ENCODE measurements around the gene TEX52.

Gene TEX52

GRCh38 chr12:2801044-2801783 is 55.6 kb downstream of the TEX52 start:
- no peak for DNase-seq (ENCODE audit: low read depth in 2 of 2)
- TF ChIP-seq CTCF (IDR thresholded peaks at IDR 0.05; ENCODE audit: low read depth, low read length) = no peak

GRCh38 chr12:2800046-2800570 is 56.7 kb downstream of the TEX52 start:
- H3K4me3 ChIP-seq (replicated peaks in 1 of 2; ENCODE audit: low read depth in 2 of 2, low read length in 2 of 2) = no peak overlapping the region
- DNase-seq (ENCODE audit: low read depth in 2 of 2) = no peak
- no peak for TF ChIP-seq CTCF (IDR thresholded peaks at IDR 0.05; ENCODE audit: low read depth, low read length)

More at GRCh38 chr12:2801044-2801783, 55.6 kb downstream of the TEX52 start:
- no peak overlapping the region for H3K4me3 ChIP-seq (replicated peaks in 1 of 2; ENCODE audit: low read depth in 2 of 2, low read length in 2 of 2)

Data from cardiac fibroblast (primary cell).